RWPE2 (cell line): ENCODE measurements around the gene GPHN.

Source experiments
- ATAC-seq: fragments of 200-7000 bp; cut with Tn5 transposase; 3 replicates; pipeline ENCODE4 v1.9.1; 2021; ENCODE audit warnings: low read depth
- DNase-seq: peaks from one replicate; pipeline ENCODE4 v3.0.0-alpha.2; 2020; ENCODE audit warnings: low spot score
- H3K27ac ChIP-seq: fragments of 450-650 bp; 2 replicates; pipeline ENCODE4 v1.5.1; 2017; ENCODE audit warnings: mild to moderate bottlenecking; ENCODE audit not compliant: poor library complexity, severe bottlenecking
- H3K27me3 ChIP-seq: fragments of 250-450 bp; sonication (Bioruptor Pico); 2 replicates; pipeline ENCODE4 v1.5.1; 2021; ENCODE audit warnings: mild to moderate bottlenecking, moderate library complexity; ENCODE audit not compliant: insufficient read depth, poor library complexity, severe bottlenecking
- H3K36me3 ChIP-seq: fragments of 250-450 bp; sonication (Bioruptor Pico); 2 replicates; pipeline ENCODE4 v1.5.1; 2020; ENCODE audit warnings: low read depth, mild to moderate bottlenecking, moderate library complexity
- H3K4me1 ChIP-seq: fragments of 250-450 bp; sonication (Bioruptor Pico); 2 replicates; pipeline ENCODE4 v1.5.1; 2021; ENCODE audit warnings: mild to moderate bottlenecking, moderate library complexity; ENCODE audit not compliant: insufficient read depth, poor library complexity, severe bottlenecking
- H3K4me3 ChIP-seq: fragments of 250-450 bp; sonication (Bioruptor Pico); 2 replicates; pipeline ENCODE4 v1.5.1; 2021; ENCODE audit warnings: mild to moderate bottlenecking, moderate library complexity; ENCODE audit not compliant: severe bottlenecking
- H3K9me3 ChIP-seq: fragments of 250-450 bp; sonication (Bioruptor Pico); 2 replicates; pipeline ENCODE4 v1.5.1; 2021; ENCODE audit warnings: mild to moderate bottlenecking, moderate library complexity; ENCODE audit not compliant: severe bottlenecking
- TF ChIP-seq, protein P1 (sequence below): fragments of 450-650 bp; IDR thresholded peaks from one replicate; pipeline ENCODE4 v1.5.1; 2017; ENCODE audit warnings: mild to moderate bottlenecking, moderate library complexity; ENCODE audit not compliant: poor library complexity, severe bottlenecking

Gene GPHN

DNA sequence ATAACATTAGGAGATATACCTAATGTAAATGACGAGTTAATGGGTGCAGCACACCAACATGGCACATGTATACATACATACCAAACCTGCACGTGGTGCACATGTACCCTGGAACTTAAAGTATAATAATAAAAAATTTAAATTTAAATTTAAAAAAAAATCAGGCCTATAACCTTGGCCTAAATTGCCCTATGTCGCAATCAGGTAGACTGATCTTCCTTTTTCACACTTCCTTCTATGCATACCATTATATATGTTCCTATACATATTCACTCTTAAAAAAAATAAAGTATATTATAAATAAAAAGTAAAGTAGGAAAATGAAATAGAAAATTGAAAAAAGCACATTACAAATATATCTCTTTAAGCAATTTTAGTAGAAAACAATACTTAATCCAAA, 563.6 kb downstream of the GPHN start:
- no peaks in the 10 kb centered on the region for H3K4me1 ChIP-seq
- DNase-seq (no peak), ATAC-seq (no peak)
- no peak overlapping the region for H3K4me3 ChIP-seq
- H3K36me3 ChIP-seq, result no peaks in the 10 kb centered on the region
- H3K27ac ChIP-seq, result no peak overlapping the region
- TF ChIP-seq, protein P1, sequence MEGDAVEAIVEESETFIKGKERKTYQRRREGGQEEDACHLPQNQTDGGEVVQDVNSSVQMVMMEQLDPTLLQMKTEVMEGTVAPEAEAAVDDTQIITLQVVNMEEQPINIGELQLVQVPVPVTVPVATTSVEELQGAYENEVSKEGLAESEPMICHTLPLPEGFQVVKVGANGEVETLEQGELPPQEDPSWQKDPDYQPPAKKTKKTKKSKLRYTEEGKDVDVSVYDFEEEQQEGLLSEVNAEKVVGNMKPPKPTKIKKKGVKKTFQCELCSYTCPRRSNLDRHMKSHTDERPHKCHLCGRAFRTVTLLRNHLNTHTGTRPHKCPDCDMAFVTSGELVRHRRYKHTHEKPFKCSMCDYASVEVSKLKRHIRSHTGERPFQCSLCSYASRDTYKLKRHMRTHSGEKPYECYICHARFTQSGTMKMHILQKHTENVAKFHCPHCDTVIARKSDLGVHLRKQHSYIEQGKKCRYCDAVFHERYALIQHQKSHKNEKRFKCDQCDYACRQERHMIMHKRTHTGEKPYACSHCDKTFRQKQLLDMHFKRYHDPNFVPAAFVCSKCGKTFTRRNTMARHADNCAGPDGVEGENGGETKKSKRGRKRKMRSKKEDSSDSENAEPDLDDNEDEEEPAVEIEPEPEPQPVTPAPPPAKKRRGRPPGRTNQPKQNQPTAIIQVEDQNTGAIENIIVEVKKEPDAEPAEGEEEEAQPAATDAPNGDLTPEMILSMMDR, result no peak
- H3K27me3 ChIP-seq, result no peaks in the 10 kb centered on the region
- H3K9me3 ChIP-seq, result no peaks in the 10 kb centered on the region

DNA sequence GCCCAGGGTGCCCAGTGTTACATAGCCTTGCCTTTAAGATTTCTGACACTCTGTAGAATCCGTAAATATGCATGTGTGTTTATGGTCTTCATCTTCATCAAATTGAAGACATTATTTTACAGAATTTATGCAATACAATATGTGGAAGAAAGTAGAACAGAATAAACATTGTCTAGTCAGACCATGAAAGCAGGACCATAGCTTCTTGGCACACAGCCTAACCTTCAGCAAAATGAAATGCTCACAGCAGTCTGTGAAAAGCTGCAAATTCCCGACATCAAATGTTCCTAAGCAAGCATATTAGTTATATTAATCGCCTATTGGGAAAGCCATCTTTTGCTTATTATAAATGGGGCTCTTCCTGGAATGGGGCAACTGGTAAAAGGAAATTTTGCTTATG, 570.0 kb downstream of the GPHN start:
- DNase-seq (no peak), ATAC-seq (no peak)
- TF ChIP-seq, protein P1, result no peak
- Histone ChIP-seq H3K4me3 (no peak overlapping the region), H3K27me3 (no peaks in the 10 kb centered on the region), H3K4me1 (no peaks in the 10 kb centered on the region), H3K36me3 (no peaks in the 10 kb centered on the region), H3K9me3 (peaks cover 7% of the 10 kb centered on the region), H3K27ac (no peak overlapping the region)

DNA sequence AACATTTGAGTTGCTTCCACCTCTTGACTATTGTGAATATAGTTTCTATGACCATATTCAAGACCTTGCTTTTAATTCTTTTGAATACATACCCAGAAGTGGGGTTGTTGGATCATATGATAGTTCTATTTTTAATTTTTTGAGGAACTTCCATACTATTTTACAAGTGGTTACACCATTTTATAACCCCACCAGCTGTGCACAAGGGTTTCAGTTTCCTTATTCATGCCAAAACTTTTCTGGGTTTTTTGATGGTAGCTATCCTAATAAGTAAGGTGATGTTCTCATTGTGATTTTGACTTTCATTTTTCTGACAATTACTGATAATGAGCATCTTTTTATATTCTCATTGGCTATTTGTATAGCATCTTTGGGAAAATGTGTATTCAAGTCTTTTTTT, 571.9 kb downstream of the GPHN start:
- Histone ChIP-seq H3K9me3 (peaks cover 7% of the 10 kb centered on the region), H3K27ac (no peak overlapping the region), H3K27me3 (no peaks in the 10 kb centered on the region), H3K4me1 (no peaks in the 10 kb centered on the region), H3K4me3 (no peak overlapping the region), H3K36me3 (no peaks in the 10 kb centered on the region)
- no peak for ATAC-seq
- no peak for DNase-seq
- TF ChIP-seq, protein P1, result no peak

DNA sequence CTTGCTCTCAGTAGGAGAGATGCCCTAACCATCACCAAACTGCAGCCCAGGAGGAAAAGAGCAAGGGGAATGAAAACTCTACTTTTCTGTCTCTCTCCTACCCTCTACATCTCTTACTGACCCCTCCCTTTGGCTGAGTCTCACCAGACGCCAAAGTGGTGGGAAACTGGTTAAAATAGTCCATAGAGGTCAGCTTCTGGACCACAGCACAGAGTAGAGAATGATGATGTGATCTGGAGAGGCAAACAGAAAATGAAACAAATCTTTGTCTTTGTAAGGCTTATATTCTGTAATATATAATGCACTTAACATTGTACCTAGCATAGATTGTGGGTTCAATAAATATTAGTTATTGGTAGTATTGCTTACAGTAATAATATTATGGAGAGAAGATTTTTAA, 600.3 kb downstream of the GPHN start:
- no peak overlapping the region for H3K27ac ChIP-seq
- TF ChIP-seq, protein P1, result no peak
- H3K4me3 ChIP-seq, result no peak overlapping the region
- H3K4me1 ChIP-seq, result no peaks in the 10 kb centered on the region
- peaks cover 5% of the 10 kb centered on the region for H3K9me3 ChIP-seq
- no peaks in the 10 kb centered on the region for H3K27me3 ChIP-seq
- ATAC-seq, result 0 out of 3 replicates have a peak, but pooled peaks have one; percentile 19
- no peak for DNase-seq
- no peaks in the 10 kb centered on the region; the same call in 1 of the 2 replicates for H3K36me3 ChIP-seq

DNA sequence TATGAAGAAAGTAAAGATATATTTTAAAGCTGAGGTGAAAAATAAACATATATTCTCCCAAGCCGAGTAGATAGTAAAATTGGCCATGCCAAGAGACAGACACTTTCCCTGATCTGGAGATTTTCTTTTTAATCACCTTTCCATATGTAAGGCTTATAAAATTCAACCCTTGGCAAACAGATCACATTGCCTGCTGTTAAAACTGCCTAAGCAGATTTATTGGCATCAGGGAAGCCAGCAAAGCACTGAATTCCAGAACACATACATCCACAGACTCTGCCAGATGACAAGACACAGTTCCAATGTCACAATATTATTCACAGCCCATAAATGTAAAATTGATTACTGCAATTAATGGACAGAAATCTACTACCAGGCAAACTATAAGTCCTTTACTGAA, 603.1 kb downstream of the GPHN start:
- Histone ChIP-seq H3K36me3 (no peaks in the 10 kb centered on the region), H3K27me3 (no peaks in the 10 kb centered on the region), H3K4me3 (no peak overlapping the region), H3K4me1 (no peaks in the 10 kb centered on the region), H3K27ac (no peak overlapping the region), H3K9me3 (peaks cover under 1% of the 10 kb centered on the region)
- DNase-seq (no peak), ATAC-seq (no peak)
- TF ChIP-seq, protein P1, result no peak
